Upper lobe of left lung (tissue), 4 donors: ENCODE data around the gene POLN.

Source experiments
- EP300 ChIP-seq, 4 donors: sonication (generic); formaldehyde crosslinking; IDR thresholded peaks; one replicate each; pipeline ENCODE4 v1.5.1; 2017; ENCODE audit warnings: antibody characterized with exemption in 4 of 4, control low read depth in 2 of 4
- POLR2A ChIP-seq, 4 donors: fragments of 450-650 bp; IDR thresholded peaks; one replicate each; pipeline ENCODE4 v1.5.1; 2016 to 2017; ENCODE audit warnings: antibody characterized with exemption in 4 of 4, mild to moderate bottlenecking in 2 of 4
- POLR2AphosphoS5 ChIP-seq, 2 donors: sonication (generic); formaldehyde crosslinking; IDR thresholded peaks; one replicate each; pipeline ENCODE4 v1.5.1; 2017; ENCODE audit warnings: antibody characterized with exemption in 2 of 2
- TF ChIP-seq, protein P1 (sequence below), 6 experiments: fragments of 450-650 bp in 4 of 6; fragments of 200-600 bp in 2 of 6; sonication (generic) in 2 of 6; IDR thresholded peaks; one replicate each; pipeline ENCODE4 v1.5.1; 2016 to 2019; ENCODE audit warnings: antibody characterized with exemption in 6 of 6

DNA sequence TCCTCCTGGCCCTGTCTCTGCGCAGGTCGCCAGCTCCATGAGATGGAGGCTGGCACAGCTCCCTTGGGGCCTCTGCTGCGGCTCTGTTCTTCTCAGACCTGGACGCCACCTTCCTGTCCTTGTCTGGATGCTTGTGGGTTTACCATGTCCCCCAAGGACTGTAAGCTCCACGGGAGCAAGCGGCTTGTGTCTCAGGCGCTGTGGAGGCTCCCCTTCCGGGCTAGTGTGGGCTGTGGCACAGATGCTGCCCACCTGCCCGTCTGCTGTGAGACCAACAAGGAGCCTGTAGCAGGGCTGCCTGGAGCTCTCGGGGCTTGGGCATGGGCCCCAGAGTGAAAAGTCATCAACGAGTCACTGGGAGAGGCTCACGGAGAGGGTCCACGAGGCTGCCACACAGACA lies 157.6 kb downstream of the POLN start:
- TF ChIP-seq, protein P1, sequence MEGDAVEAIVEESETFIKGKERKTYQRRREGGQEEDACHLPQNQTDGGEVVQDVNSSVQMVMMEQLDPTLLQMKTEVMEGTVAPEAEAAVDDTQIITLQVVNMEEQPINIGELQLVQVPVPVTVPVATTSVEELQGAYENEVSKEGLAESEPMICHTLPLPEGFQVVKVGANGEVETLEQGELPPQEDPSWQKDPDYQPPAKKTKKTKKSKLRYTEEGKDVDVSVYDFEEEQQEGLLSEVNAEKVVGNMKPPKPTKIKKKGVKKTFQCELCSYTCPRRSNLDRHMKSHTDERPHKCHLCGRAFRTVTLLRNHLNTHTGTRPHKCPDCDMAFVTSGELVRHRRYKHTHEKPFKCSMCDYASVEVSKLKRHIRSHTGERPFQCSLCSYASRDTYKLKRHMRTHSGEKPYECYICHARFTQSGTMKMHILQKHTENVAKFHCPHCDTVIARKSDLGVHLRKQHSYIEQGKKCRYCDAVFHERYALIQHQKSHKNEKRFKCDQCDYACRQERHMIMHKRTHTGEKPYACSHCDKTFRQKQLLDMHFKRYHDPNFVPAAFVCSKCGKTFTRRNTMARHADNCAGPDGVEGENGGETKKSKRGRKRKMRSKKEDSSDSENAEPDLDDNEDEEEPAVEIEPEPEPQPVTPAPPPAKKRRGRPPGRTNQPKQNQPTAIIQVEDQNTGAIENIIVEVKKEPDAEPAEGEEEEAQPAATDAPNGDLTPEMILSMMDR (IDR thresholded peaks at IDR 0.05): no peak
- TF ChIP-seq POLR2A (IDR thresholded peaks at IDR 0.05): no peak
- TF ChIP-seq EP300 (IDR thresholded peaks at IDR 0.05): no peak
- TF ChIP-seq POLR2AphosphoS5 (IDR thresholded peaks at IDR 0.05): no peak
